OCI-LY1 (cell line): Measurements from ENCODE around the gene SH3D21.

Experiments used
- CTCF ChIP-seq: fragments of 200-600 bp; sonication (generic), shearing (Covaris generic); IDR thresholded peaks from 2 replicates; pipeline ENCODE4 v1.5.1; 2017; ENCODE audit warnings: mild to moderate bottlenecking, antibody characterized with exemption, low read length, moderate library complexity, mixed read lengths
- EZH2 ChIP-seq: fragments of 200-600 bp; sonication (generic), shearing (Covaris generic); IDR thresholded peaks from 2 replicates; pipeline ENCODE4 v1.8.0; 2017; ENCODE audit warnings: borderline replicate concordance, mixed run types, mild to moderate bottlenecking, antibody characterized with exemption, low read length, moderate library complexity, mixed read lengths

GRCh38 chr1:36359911-36360550 lies 53.9 kb downstream of the SH3D21 start:
- TF ChIP-seq CTCF (no peak), EZH2 (no peak)
